ENCODE results near the gene LRRC30.
A peak's percentile ranks its signal among the peaks of the same experiment; 100 is the strongest.

The LRRC30 gene

DNA sequence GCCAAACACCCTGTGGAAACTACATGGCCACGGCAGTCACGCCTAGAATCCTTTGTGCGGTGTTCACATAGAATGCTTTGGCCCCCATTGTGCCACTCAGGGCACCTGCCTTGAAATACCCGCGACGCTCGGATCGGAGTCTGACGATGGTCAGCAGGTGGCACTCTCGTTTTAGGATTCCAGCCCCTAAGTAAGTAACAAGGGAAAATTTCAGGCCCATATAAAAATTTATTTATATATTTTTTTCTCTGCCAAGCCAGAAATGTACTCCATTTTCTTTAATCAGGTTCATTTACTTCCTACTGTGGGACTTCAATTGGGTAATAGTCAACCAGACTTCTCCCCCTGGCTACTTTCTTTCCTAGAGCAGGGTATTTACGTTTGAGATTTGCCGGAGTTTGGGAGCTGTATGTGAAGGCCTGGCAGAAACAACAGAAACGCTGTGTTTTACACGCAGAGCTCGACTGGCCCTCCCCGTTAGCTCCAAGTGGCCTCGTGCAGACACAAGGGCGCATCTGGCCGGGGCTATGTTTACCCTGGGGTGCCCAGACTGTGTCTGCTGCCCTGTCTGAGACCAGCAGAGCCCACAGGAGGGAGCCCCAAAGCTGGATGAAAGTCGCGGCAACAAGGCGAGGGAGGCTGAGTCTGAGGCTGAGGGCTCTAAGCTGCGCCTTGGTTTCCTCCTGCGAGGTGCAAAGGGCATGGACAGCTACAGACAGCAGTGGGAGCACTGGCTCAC lies 41.6 kb downstream of the LRRC30 start:
- Histone ChIP-seq H3K36me3 (ENCODE audit: insufficient read depth, low read length) (no peaks in the 10 kb centered on the region), H3K9ac (ENCODE audit: insufficient read length) (no peak overlapping the region), H3K4me3 (no peak overlapping the region), H3K27ac (no peak overlapping the region), H3K9me3 (ENCODE audit: low read depth, low read length) (no peaks in the 10 kb centered on the region)
- TF ChIP-seq FOXP2 (optimal IDR thresholded peaks at IDR 0.05; ENCODE audit: control extremely low read depth, extremely low read length, insufficient read depth) = no peak
- no peak for TF ChIP-seq POLR2AphosphoS5 (IDR thresholded peaks at IDR 0.05; ENCODE audit: borderline replicate concordance, low read depth, low read length)
- no peak for TF ChIP-seq EZH2 (IDR thresholded peaks at IDR 0.05)
- peak; percentile 6 for DNase-seq (ENCODE audit: low read depth, low spot score)

DNA sequence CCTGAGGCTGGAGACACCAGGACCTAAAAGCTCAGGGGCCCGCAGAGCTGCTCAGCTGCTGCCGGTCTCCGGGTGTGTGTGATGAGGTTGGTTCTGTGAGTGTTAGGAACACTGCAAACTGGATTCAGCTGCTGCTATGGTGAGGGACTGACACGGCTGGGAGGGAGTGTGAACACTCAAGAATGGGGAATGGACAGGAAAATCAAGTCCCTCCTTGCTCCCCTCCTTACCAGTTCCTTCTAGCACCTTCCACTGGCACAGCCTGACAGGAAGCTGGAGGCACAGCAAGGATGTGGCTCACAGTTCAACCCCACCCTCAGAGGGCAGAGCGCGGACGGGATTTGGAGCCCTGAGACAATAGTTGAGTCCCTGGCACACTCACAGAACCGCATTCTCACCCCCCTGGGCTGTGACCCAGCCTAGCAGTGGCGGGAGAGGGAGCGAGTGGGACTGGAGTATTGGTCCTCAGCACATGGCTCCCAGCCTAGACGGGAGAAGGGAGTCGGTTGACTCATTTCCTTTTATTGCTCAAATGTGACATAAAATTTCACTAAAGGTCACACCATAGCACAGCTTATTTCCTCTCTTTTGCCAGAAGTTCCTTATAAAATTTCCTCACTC lies 42.5 kb downstream of the LRRC30 start:
- no peak for DNase-seq (ENCODE audit: low read depth, low spot score)
- no peaks in the 10 kb centered on the region for H3K9me3 ChIP-seq (ENCODE audit: low read depth, low read length)
- no peak overlapping the region for H3K27ac ChIP-seq
- no peak overlapping the region for H3K9ac ChIP-seq (ENCODE audit: insufficient read length)
- no peaks in the 10 kb centered on the region for H3K36me3 ChIP-seq (ENCODE audit: insufficient read depth, low read length)
- TF ChIP-seq POLR2AphosphoS5 (IDR thresholded peaks at IDR 0.05; ENCODE audit: borderline replicate concordance, low read depth, low read length) (no peak), FOXP2 (optimal IDR thresholded peaks at IDR 0.05; ENCODE audit: control extremely low read depth, extremely low read length, insufficient read depth) (no peak), EZH2 (IDR thresholded peaks at IDR 0.05) (no peak)
- H3K4me3 ChIP-seq = no peak overlapping the region

DNA sequence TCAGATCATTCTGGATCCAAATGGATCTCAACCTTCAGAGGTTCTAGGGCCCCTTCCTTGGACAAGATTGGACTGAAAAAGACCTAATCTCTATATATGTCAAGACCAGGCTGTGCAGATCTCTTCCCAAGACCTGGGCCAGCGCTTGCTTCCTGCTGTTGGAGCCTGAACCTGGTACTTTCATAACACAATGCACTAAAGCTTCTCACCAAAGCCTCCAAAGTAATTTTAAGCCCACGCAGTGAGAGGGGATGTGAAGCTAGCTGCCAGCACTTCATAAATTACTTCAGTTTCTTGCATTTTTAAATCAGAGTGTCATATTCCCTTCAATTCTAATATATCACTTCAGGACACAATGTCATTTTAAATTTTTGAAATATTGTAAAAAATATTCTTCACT lies 50.7 kb downstream of the LRRC30 start:
- H3K9ac ChIP-seq (ENCODE audit: insufficient read length) = no peak overlapping the region
- TF ChIP-seq EZH2 (IDR thresholded peaks at IDR 0.05) = no peak
- TF ChIP-seq POLR2AphosphoS5 (IDR thresholded peaks at IDR 0.05; ENCODE audit: borderline replicate concordance, low read depth, low read length) = no peak
- TF ChIP-seq FOXP2 (optimal IDR thresholded peaks at IDR 0.05; ENCODE audit: control extremely low read depth, extremely low read length, insufficient read depth) = no peak
- no peaks in the 10 kb centered on the region for H3K9me3 ChIP-seq (ENCODE audit: low read depth, low read length)
- DNase-seq (ENCODE audit: low read depth, low spot score) = no peak
- no peak overlapping the region for H3K27ac ChIP-seq
- no peaks in the 10 kb centered on the region for H3K36me3 ChIP-seq (ENCODE audit: insufficient read depth, low read length)
- no peak overlapping the region for H3K4me3 ChIP-seq
